ENCODE measurements around the gene MDH2. TPM values are rescaled to one million over a fixed set of nuclear protein-coding genes. Genes with fewer than 3 reads are reported as not detected.

The MDH2 gene
- 322 to 442 TPM (median 396 TPM) in 5 replicates for total RNA-seq (2022; extraction: Qiagen RNA extraction; ENCODE audit: low read depth)

DNA sequence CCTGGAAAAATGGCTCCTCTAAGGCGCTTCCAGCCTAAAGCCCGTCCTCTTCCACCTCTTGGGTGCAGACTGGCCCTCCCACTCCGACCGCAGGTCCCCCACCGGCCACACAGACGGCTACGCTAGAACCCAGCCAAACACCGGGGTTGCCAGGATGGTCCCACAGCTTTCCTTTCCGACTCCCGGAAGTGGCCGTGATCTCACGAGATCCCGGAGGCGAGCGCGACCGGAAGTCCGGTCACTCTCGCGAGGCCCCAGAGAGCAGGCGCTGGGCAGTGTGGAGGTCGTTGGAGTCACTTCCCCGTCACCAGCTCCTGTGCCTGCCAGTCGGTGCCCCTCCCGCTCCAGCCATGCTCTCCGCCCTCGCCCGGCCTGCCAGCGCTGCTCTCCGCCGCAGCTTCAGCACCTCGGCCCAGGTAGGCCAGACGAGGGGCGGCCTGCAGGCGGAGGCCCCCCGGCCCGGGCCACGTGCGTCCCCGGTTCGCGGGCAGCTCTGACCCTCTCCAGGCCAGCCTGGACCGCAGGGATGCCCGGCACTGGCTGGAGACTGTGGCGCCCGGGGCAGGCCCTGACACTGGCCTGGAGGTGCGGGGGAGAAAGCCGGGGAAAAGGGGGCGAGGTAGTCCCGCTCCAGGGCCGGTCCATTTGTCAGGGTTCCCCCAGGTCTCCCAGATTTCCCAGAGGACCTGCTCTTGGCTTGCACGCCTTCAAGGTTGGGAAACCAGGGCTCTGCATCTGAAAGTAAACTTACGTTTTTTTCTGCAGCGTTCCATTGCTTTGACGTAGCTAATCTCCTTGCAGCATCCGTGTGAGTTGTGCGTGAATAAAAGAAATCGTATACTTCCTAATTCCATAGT, at the start of gene MDH2, which contains the start of gene STYXL1:
Gene MDH2 (plus strand): TSS at position 296 of the 857 bp plus-strand sequence. CDS start 55 bp downstream, at position 351.
Gene STYXL1 (minus strand): TSS at position 190 of the 857 bp plus-strand sequence. CDS start 17,477 bp downstream, outside the sequence.

Other genes with a start within 250 kb of the MDH2 start
- 0.53 TPM in 1 of 5 replicates, not detected in the others for gene CCL24, start 234.3 kb upstream of the MDH2 start, total RNA-seq (2022; extraction: Qiagen RNA extraction; ENCODE audit: low read depth)
- gene RHBDD2, start 169.1 kb upstream of the MDH2 start, total RNA-seq (2022; extraction: Qiagen RNA extraction; ENCODE audit: low read depth), result 72.5 to 100.0 TPM (median 90.5 TPM) in 5 replicates
- gene POR, start 133.0 kb upstream of the MDH2 start, total RNA-seq (2022; extraction: Qiagen RNA extraction; ENCODE audit: low read depth), result 131 to 193 TPM (median 173 TPM) in 5 replicates
- 29.1 to 44.9 TPM (median 41.7 TPM) in 5 replicates for gene TMEM120A, start 53.5 kb upstream of the MDH2 start, total RNA-seq (2022; extraction: Qiagen RNA extraction; ENCODE audit: low read depth)
- gene STYXL1, start 106 bp upstream of the MDH2 start, total RNA-seq (2022; extraction: Qiagen RNA extraction; ENCODE audit: low read depth), result 38.5 to 42.8 TPM (median 40.9 TPM) in 5 replicates
- 5.7 to 8.9 TPM (median 6.9 TPM) in 5 replicates for gene SRRM3, start 153.8 kb downstream of the MDH2 start, total RNA-seq (2022; extraction: Qiagen RNA extraction; ENCODE audit: low read depth)

All from A549 treated with RU486 at 1 μM for 4 hours (cell line).